ENCODE results near the gene RANBP17. TPM values are rescaled to one million over a fixed set of nuclear protein-coding genes. Genes with fewer than 3 reads are reported as not detected.

The RANBP17 gene
- total RNA-seq, 1 experiment from 2014 or later, result 19.0 TPM

DNA sequence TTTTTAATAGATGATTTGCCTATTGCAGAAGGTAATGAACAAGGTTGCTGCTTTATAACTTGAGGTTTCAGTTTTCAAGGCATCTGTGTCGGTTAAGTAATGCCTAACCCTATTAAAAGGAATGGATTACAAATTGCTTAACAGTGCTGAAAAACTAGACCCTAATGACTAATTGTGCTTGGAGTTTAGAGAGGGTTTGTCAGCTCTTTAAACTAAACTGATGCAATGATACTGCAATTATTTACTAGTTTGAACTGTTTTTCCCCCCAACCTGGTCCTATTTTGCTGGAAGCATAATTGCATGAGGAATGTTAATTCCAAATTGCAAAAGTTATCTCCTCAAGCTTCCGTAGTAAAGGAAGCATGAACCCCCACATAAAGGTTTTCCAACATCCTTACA, 407.9 kb downstream of the RANBP17 start:
- no peak overlapping the region for H3K4me3 Mint-ChIP-seq (ENCODE audit: unreplicated experiment)
- peak; percentile 47 for DNase-seq (ENCODE audit: unreplicated experiment)
- no TSS peak for BruUV-seq (replicated peaks)
- H3K4me1 Mint-ChIP-seq (ENCODE audit: insufficient read depth, unreplicated experiment), result peaks cover 21% of the 10 kb centered on the region
- ChIA-PET POLR2A (interaction anchor here (1.1 kb wide), 1 partner anchor 123 kb away, joined by 3 read pairs; no protein-coding TSS in a partner anchor), CTCF (interaction anchor here (0.6 to 0.7 kb wide), 2 partner anchors 283 to 608 kb away, joined by 3 read pairs; no protein-coding TSS in a partner anchor)
- no peaks in the 10 kb centered on the region for H3K36me3 Mint-ChIP-seq (ENCODE audit: insufficient read depth, unreplicated experiment)
- intact Hi-C loops (cut with micrococcal nuclease), result loop anchor here (5.0 kb wide), 1 partner anchor 62 kb away; no protein-coding TSS in a partner anchor
- H3K9me3 Mint-ChIP-seq (ENCODE audit: unreplicated experiment), result no peaks in the 10 kb centered on the region
- peak overlapping the region; percentile 8 for H3K27ac Mint-ChIP-seq (ENCODE audit: low read depth, unreplicated experiment)
- no peaks in the 10 kb centered on the region for H3K27me3 Mint-ChIP-seq (ENCODE audit: insufficient read depth, unreplicated experiment)
- TF ChIP-seq, protein P1, sequence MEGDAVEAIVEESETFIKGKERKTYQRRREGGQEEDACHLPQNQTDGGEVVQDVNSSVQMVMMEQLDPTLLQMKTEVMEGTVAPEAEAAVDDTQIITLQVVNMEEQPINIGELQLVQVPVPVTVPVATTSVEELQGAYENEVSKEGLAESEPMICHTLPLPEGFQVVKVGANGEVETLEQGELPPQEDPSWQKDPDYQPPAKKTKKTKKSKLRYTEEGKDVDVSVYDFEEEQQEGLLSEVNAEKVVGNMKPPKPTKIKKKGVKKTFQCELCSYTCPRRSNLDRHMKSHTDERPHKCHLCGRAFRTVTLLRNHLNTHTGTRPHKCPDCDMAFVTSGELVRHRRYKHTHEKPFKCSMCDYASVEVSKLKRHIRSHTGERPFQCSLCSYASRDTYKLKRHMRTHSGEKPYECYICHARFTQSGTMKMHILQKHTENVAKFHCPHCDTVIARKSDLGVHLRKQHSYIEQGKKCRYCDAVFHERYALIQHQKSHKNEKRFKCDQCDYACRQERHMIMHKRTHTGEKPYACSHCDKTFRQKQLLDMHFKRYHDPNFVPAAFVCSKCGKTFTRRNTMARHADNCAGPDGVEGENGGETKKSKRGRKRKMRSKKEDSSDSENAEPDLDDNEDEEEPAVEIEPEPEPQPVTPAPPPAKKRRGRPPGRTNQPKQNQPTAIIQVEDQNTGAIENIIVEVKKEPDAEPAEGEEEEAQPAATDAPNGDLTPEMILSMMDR (IDR thresholded peaks at IDR 0.05; ENCODE audit: unreplicated experiment), result no peak

DNA sequence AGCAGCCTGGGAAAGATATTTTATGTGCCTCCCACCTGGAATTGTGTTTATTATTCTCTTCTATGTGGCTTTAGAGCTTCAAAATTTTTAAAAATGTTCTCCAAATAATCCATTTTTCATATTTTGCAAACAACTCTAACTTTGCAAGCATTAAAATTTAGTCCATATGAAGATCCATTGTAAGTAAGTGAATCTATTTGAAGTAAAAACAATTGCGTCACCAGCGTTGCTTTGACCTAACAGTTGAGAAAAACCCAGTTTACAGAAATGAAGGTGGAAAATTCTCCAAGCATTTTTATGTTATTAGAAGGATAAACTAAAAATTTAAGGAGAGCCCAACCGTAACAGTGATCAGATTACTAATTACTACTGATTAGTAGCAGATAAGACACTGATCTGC, 408.3 kb downstream of the RANBP17 start:
- CTCF ChIA-PET, result no interaction called here
- POLR2A ChIA-PET, result no interaction called here
- Mint-ChIP-seq H3K27ac (ENCODE audit: low read depth, unreplicated experiment) (peak overlapping the region; percentile 8), H3K27me3 (ENCODE audit: insufficient read depth, unreplicated experiment) (no peaks in the 10 kb centered on the region), H3K4me3 (ENCODE audit: unreplicated experiment) (no peak overlapping the region), H3K9me3 (ENCODE audit: unreplicated experiment) (no peaks in the 10 kb centered on the region), H3K36me3 (ENCODE audit: insufficient read depth, unreplicated experiment) (no peaks in the 10 kb centered on the region), H3K4me1 (ENCODE audit: insufficient read depth, unreplicated experiment) (peaks cover 21% of the 10 kb centered on the region)
- TF ChIP-seq, protein P1 (IDR thresholded peaks at IDR 0.05; ENCODE audit: unreplicated experiment), result no peak
- DNase-seq (ENCODE audit: unreplicated experiment), result no peak
- BruUV-seq (replicated peaks), result no TSS peak
- intact Hi-C loops (cut with micrococcal nuclease), result loop anchor here (5.0 kb wide), 1 partner anchor 63 kb away; no protein-coding TSS in a partner anchor

DNA sequence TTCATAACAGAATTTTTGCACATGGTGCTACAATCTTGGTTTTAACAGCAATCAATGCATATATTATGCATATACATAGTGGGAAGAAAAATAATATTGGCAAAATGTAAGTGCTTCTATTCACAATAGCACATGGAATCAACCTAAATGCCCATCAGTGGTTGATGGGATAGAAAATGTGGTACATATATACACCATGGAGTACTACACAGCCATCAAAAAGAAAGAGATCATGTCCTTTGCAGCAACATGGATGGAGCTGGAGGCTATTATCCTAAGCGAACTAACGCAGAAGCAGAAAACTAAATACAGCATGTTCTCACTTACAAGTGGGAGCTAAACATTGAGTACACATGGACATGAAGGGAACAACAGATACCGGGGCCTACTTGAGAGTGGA, 410.0 kb downstream of the RANBP17 start:
- POLR2A ChIA-PET, result no interaction called here
- no TSS peak for BruUV-seq (replicated peaks)
- no peak overlapping the region for H3K4me3 Mint-ChIP-seq (ENCODE audit: unreplicated experiment)
- no peaks in the 10 kb centered on the region for H3K36me3 Mint-ChIP-seq (ENCODE audit: insufficient read depth, unreplicated experiment)
- H3K27ac Mint-ChIP-seq (ENCODE audit: low read depth, unreplicated experiment), result no peak overlapping the region
- no peaks in the 10 kb centered on the region for H3K27me3 Mint-ChIP-seq (ENCODE audit: insufficient read depth, unreplicated experiment)
- intact Hi-C loops (cut with micrococcal nuclease), result loop anchor here (5.0 kb wide), 1 partner anchor 64 kb away; no protein-coding TSS in a partner anchor
- no peaks in the 10 kb centered on the region for H3K9me3 Mint-ChIP-seq (ENCODE audit: unreplicated experiment)
- CTCF ChIA-PET, result interaction anchor here (0.6 to 1.9 kb wide), 3 partner anchors 9 to 434 kb away, joined by 3 to 5 read pairs (median 5); no protein-coding TSS in a partner anchor
- TF ChIP-seq, protein P1 (IDR thresholded peaks at IDR 0.05; ENCODE audit: unreplicated experiment), result no peak
- H3K4me1 Mint-ChIP-seq (ENCODE audit: insufficient read depth, unreplicated experiment), result peaks cover 21% of the 10 kb centered on the region
- DNase-seq (ENCODE audit: unreplicated experiment), result no peak

DNA sequence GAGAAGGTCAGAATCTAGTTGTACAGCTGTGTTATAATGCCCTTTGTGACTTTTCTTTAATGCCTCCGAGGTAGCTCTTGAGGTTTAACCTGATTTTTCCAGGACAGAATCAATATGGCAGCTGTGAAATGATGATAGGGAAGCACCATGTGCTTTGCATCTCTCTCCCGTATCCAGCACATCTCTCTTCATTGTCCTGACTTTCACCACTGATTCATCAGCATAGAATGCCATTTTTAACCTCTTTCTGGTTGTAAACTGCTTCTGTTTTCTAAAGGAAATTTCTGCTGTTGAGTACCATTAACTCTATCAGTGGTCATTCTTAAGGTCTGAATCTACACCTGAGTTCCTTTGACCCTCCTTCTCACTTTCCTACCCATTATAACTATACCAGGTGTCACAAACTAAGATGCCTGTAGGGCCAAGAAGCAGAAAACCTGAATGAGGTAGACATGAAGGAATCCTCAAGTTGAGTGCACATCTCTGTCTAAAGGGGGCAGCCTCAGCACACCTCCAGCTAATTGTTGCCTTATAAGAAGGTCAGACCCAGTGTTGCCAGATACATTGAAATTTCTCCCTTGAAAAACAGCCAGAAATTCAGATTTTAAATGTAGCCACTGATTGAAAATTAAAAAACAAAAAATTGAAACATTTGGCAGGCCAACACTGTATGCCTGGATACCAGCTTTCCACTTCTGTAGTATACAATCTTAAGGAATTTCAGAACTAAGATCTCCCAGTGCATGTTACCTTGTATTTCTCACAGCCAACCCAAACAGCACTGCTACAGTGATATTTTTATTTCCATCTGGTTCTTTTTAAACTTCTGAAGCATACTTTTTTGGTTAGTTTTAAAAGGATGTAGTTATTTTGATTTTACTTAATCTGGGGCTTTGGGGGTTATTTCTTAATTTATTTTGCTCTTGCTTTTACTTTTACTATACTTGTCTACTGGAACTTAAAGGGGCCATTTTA, 411.5 kb downstream of the RANBP17 start:
- Mint-ChIP-seq H3K27ac (ENCODE audit: low read depth, unreplicated experiment) (no peak overlapping the region), H3K9me3 (ENCODE audit: unreplicated experiment) (no peaks in the 10 kb centered on the region), H3K36me3 (ENCODE audit: insufficient read depth, unreplicated experiment) (no peaks in the 10 kb centered on the region), H3K4me3 (ENCODE audit: unreplicated experiment) (no peak overlapping the region), H3K4me1 (ENCODE audit: insufficient read depth, unreplicated experiment) (peaks cover 21% of the 10 kb centered on the region), H3K27me3 (ENCODE audit: insufficient read depth, unreplicated experiment) (no peaks in the 10 kb centered on the region)
- intact Hi-C loops (cut with micrococcal nuclease), result loop anchor here (1.0 to 5.0 kb wide), 3 partner anchors 64 to 69 kb away; no protein-coding TSS in a partner anchor
- ChIA-PET CTCF (interaction anchor here (0.9 to 1.9 kb wide), 6 partner anchors 11 to 482 kb away, joined by 3 to 5 read pairs (median 3); no protein-coding TSS in a partner anchor), POLR2A (interaction anchor here (1.0 kb wide), 1 partner anchor 11 kb away, joined by 5 read pairs; no protein-coding TSS in a partner anchor)
- TF ChIP-seq, protein P1 (IDR thresholded peaks at IDR 0.05; ENCODE audit: unreplicated experiment), result peak; percentile 32
- no TSS peak for BruUV-seq (replicated peaks)
- DNase-seq (ENCODE audit: unreplicated experiment), result peak; percentile 49
